GM18526 (cell line): ENCODE data around the gene ITGA7.

Experiments used
- POLR2A ChIP-seq: IDR thresholded peaks from 3 replicates; pipeline ENCODE4 v1.6.1; 2011; ENCODE audit not compliant: insufficient read length; ENCODE audit errors: extremely low read depth

Gene ITGA7

DNA sequence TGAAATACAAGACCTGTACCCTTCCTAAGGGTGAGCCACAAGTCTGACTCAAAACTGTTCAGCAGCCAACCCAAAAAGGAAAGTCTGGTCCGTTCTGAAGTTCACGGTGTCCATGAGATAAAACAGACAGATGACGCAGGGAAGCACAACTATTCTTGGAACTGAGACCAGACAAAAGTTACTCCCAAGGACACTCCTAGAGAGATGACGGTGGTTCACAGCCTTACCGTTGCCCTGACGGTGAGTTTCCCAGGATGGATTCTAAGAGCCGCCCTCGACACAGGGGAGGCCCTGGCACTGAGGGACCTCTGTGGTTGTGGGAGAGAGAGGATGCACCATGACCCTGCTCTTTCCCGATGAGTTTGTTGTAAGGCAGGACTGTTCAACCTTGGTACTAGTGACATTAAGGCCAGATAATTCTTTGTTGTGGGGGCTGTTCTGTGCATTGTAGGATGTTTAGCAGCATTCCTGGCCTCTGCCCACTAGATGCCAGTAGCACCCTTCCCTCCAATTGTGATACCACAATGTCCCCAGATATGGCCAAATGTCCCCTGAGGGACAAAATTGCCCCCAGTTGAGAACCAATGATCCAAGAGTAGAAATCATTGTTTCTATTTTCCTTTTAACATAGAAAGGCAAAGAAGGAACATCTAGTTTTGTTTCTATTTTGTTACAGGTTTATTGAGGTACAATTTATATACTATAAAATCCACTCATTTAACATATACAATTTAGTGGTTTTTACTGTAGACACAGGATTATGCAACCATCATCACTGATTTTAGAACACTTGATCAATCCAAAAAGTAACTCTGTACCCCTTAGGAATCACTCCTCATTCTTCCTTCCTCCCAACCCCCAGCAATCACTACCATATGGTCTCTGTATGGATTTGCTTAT, 48.0 kb downstream of the ITGA7 start:
- no peak for TF ChIP-seq POLR2A

DNA sequence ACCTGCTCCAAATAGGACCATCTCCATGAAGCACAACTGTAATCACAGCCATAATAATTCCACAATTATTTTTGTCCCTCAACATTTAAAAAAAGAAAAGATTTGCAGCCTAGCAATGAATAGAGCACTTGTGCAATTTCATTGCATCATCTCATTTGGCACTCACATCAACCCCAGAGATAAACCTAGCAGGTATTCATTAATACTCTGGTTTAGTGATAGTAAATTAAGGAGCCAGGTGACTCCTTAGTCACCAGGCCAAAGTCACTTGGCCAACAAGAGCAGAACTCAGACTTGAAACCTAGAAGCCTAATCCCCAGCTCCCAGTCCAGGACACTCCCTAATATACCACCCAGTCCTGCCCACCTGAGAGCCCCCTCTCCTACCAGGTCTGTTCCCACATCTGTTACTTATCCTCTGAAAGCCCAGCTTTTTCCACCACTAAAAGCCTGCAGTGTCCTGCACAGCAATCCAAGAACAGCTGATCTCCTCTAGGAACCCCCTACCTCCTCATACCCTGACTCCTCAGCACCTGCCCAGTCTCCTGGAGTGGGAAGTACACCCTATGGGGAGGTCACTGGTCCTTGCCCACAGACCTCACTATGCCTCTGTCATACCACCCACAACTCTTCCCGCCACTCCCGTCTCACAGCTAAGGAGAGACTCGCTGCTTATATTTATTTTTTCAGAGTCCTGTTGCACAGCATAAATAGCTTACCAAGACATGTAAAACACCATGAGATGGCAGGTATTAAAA, 48.9 kb downstream of the ITGA7 start:
- TF ChIP-seq POLR2A: no peak

DNA sequence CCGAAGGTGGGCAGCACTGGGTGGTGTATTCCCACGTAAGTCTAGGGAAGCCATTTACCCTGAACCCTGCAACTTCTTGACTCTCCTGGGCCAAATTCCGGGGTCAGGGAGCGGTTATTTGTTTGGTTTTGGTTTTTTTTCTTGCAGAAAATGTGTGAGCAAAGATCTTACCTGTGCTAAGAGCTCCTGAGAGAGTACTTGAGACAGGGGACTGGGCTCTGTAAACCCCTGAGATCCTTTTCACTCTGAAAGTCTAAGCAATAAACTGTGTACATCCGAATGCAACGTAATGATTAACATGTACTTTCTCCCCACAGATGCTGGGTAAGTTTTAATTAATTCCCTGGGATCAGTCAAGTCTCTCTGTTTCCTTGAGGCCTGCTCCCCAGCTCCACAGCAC, 49.5 kb downstream of the ITGA7 start:
- no peak for TF ChIP-seq POLR2A

DNA sequence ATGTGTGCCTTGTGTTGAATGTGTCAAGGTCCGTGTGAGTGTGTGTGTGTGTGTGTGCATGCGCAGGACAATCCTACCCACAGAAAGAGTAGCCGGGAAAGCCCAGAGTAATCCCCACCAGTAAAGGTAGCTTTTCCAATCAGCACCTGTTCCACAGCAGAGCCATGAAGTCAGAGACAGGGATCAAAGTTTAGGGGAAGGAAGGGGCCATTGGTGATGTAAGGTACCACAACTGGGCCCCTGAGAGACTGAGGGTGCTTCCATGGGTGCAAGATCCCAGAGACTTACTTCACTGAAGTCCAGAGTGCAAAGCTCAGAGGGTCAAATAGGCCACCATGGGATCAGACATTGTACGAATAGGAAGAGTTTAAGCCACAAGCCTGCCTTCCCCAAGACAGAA, 50.5 kb downstream of the ITGA7 start:
- no peak for TF ChIP-seq POLR2A

DNA sequence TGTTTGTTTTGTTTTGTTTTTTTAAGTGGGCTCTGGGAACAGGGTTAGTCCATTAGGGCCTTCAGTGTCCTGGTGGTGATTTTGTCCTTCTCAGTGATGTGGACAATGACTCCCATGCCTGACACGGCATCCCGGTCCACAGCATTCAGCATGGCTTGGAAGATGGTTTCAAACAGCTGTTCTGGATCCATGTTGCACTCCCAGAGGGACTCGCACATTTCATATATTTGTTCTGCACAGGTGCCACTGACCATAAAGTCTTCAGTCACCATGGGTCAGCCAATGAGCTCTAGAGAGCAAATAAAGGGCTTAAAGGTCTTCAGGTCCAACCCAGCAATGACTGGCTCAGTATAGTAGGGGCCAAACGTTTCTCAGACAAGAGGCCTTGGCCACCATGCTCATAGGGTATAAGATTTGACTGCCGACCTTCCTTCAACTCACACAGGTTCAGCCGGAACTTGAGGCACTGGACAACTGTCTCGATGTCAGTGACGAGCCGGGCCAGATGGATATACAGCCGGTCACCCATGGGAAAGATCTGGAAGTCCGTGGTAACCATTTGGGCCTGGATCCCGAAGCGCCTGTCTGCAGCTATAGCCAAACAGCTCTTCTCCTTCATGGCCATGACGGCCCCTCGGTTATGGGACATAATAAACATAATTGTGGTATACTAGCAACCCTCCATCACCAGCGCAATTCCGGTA, 53.0 kb downstream of the ITGA7 start:
- no peak for TF ChIP-seq POLR2A

DNA sequence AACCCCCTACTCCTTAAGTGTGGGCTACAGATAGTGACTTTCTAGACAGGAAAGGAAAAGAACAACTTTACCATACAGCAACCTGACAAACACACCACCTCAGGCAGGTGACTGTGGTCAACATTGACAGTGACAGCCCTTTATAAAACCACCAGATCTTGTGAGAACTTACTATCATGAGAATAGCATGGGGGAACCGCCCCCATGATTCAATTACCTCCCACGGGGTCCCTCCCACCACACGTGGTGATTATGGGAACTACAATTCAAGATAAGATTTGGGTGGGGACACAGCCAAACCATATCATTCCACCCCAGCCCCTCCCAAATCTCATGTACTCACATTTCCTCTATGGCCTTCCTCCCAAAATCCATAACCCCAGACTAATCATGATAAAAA, 54.7 kb downstream of the ITGA7 start:
- TF ChIP-seq POLR2A: no peak

DNA sequence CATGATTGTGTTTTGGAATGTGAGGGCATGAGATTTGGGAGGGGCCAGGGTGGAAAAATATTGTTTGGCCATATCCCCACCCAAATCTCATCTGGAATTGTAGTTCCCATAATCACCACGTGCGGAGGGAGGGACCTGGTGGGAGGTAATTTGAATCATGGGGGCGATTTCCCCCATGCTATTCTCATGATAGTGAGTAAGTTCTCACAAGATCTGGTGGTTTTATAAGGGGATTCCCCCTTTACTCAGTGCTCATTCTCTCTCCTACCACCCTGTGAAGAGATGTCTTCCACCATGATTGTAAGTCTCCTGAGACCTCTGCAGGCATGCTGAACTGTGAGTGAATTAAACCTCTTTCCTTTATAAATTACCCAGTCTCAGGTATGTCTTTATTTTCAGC, 55.4 kb downstream of the ITGA7 start:
- no peak for TF ChIP-seq POLR2A

DNA sequence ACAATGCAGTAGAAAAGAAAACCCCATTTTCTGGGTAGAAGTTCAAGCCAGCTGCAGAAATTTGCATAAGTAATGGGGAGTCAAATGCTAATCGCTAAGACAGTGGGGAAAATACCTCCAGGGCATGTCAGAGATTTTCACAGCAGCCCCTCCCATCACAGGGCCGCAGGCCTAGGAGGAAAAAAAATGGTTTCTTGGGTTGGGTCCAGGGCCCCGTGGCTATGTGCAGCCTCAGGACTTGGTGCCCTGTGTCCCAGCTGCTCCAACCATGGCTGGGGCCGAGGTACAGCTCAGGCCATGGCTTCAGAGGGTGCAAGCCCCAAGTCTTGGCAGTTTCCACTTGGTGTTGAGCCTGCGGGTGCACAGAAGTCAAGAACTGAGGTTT, 56.4 kb downstream of the ITGA7 start:
- no peak for TF ChIP-seq POLR2A

DNA sequence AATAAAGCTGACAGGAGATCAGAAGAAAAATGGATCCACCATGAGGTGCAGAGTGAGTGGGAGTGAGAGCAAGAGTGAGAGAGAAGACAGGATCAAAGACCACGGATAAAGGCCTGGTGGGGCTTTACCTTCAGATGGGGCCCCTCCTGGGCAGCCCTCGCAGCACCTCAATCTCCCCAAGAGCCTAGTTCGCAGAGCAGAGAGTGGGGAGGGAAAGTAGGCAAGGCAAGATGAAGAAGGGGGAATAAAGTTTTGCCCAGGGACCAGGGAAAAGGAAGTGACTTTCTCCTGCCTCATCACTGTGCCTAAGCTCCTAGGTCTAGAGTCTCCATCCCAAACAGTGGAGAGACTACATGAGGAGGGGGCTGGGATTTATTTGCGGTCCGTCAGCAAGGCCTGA, 60.7 kb downstream of the ITGA7 start:
- TF ChIP-seq POLR2A: no peak

DNA sequence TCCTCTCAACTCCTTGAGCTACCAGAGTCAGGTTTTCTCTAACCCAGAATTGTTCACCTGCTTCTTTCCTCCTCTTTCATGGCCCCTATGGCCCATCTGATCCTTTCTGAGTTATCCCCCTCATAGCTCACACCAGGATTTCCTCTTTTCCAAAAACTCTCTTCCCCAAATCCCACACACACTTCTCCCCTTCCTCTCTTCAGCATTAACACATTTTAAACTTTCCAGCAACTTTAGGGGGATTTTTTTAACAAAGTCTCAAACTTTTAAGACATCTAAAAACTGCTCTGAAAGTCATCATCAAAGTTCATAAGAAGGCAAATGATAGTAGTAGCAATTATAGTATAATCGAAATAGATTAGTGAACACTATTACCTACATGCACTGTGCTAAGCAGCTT, 63.1 kb downstream of the ITGA7 start:
- no peak for TF ChIP-seq POLR2A

DNA sequence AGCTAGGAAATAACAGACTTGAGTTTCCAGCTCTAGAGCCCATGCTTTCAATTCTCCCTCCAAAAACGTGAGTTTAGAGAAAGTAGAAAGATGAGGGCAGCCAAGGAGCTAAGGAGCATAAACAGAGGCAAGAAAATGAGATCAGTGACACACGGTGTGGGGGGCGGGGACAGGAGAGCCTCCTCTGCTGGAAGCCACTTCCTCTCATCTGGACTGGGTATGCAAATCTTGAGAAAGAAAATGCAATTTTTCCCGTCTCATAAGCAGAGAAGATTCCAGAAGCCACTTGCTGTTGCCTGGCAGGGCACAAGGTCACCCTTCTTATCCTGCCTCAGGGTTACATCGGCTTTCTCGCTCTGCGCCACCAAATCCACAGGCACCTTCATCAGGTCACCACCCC, 65.0 kb downstream of the ITGA7 start:
- TF ChIP-seq POLR2A: no peak

DNA sequence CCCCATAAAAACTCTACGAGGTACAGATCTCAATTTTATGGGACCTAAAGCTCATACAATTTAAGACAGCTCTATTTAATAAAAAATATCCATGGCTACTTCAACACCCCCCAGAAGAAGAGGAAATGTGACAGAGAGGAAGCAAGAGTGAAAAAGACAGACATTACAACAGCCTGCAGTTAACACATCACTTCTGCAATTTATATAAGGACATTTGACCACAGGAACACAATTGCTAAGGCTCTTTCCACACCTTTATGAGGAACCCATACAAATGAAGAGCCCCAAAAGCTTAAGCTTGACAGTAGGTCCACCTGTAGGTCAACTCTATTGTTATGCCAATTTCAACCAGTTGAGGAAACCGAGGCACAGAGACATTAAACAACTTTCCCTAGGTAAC, 65.4 kb downstream of the ITGA7 start:
- TF ChIP-seq POLR2A: no peak

DNA sequence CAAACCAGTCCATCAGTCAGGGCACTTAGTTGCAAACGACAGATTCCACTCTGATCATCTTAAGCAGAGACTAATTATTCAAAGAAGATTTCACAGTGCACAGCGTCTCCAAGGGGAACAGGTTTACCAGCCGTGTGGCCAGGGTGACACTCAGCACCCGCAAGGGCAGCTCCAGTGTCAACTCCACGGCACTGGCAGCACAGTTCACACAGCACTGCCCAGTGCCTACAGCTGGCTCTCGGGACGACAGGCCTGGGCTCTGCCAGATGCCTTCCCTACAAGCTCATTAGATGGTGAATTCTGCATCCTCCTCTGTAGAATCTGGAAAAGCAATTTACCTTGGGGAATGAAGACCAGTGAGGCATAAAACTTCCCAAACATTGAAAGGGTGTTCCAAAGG, 66.1 kb downstream of the ITGA7 start:
- TF ChIP-seq POLR2A: no peak

DNA sequence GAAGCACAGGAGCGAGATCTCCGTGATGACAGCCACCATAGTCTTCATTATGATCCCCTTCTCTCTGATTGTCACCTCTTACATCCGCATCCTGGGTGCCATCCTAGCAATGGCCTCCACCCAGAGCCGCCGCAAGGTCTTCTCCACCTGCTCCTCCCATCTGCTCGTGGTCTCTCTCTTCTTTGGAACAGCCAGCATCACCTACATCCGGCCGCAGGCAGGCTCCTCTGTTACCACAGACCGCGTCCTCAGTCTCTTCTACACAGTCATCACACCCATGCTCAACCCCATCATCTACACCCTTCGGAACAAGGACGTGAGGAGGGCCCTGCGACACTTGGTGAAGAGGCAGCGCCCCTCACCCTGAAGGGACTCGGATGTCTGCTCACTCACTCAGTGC, 70.2 kb downstream of the ITGA7 start:
- TF ChIP-seq POLR2A: no peak

DNA sequence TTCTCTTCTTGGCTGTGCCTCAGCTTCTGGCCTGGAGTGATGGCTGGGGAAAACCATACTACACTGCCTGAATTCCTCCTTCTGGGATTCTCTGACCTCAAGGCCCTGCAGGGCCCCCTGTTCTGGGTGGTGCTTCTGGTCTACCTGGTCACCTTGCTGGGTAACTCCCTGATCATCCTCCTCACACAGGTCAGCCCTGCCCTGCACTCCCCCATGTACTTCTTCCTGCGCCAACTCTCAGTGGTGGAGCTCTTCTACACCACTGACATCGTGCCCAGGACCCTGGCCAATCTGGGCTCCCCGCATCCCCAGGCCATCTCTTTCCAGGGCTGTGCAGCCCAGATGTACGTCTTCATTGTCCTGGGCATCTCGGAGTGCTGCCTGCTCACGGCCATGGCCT, 70.9 kb downstream of the ITGA7 start, which contains the start of gene OR10P1:
Gene OR10P1 (plus strand): TSS at position 40 of the 400 bp plus-strand sequence. CDS start 0 bp downstream, at position 40.
- TF ChIP-seq POLR2A: no peak

DNA sequence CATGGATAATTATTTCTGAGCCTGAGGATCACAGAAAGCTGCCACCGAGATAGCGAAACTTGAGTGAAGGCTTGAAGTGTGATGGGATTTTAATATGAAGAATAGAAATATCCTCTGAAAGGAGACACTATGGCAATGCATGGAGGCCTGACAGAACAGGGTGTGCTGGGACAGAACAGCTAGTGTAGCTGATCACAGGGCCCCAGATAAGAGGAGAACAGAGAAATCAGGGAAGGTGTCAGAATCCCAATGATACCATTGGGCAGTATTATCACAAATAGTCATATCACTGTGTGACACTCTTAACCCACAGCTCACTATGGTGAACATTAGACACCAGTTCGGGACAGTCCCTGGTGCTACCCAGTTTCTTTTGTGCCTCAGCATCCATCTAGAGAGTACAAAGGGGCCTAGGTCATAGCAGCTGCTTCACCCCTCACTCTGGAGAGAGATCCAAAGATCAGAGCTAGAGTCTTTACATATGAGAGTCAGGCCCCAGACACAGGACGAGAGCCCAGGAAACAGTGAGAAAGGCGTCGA, 71.5 kb downstream of the ITGA7 start:
- no peak for TF ChIP-seq POLR2A
